ACHN (cell line): ENCODE results near the gene GNAI2.
A peak's percentile ranks its signal among the peaks of the same experiment; 100 is the strongest.

ENCODE experiments used
- DNase-seq: peaks from one replicate; pipeline ENCODE4 v3.0.0-alpha.2; 2015
- in situ Hi-C: cut with HindIII; loops from 2 replicates; pipeline ENCODE4 v1.10.0; 2017; ENCODE audit warnings: low sequenced_read_pairs, low pct_ligation_motif_present, low pct_unique_long_range_greater_than_20kb

Gene GNAI2

DNA sequence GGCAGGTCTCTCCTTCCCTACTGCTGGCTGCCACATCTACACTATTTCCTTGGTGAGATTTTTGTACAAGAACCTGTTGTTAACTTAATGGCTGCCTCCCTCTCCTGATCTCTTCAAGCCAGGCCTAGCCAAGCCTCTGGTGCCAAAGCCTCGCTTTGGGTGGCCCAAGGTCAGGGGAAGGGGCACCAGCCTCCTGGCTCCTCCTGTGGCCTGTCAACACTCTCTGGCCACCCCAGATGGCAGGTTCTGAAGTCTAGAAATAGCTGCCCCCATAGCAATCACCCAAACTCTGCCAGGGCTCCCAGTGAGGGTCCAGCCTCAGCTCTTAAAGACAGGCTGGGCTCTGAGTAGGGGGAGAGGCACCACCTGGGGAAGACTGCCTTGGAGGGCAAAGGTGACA is 51.3 kb downstream of the GNAI2 start:
- DNase-seq: no peak
- in situ Hi-C loops: no loop called here

DNA sequence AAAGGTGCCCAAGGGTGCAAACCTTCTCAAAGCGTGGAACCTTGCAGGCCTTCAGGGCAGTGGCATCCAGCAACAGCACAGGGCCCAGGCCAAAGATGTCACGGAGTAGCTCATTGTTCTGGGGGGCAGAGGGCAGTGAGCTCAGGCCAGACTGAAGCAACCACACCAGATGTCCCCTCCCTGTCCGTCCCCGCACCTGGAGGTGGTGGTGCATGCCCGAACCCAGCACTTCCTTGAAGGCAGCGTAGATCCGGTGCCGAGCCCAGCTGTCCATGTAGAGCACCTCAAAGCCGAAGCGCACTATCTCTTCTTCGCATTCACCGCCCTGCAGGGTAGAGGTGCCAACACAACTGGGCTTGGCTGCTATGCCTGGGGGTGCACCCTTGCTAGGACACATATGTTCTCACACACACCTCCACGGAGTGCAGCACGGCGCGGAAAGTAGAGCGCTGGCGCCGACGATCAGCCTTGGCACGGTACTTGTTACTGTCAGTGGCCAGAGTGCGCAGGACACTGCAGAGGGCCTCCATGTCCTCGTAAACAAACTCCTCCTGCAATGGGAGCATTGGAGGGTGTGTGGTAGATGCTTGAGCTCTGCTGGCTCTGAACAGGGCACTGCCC is 52.5 kb downstream of the GNAI2 start:
- DNase-seq: no peak
- in situ Hi-C loops: no loop called here

DNA sequence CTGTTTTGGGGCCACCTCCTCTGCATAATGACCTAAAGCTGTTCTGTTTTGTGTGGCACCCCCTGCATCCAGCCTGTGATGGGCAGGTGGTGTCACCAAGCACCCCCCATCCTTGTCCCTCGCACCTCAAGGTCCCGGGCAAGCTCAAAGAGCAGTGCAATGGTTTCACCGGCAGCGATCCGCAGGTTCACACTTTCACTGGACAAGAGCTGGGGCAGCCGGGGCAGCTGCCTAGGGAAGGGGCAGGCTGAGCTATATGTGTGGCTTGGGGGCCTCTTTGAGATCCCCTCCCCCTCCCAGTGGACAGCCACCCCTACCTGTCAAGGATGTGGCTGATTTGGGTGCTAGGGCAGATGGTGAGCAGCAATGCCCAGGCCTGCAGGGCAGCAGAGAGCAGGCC is 53.1 kb downstream of the GNAI2 start:
- in situ Hi-C loops: no loop called here
- DNase-seq: no peak

DNA sequence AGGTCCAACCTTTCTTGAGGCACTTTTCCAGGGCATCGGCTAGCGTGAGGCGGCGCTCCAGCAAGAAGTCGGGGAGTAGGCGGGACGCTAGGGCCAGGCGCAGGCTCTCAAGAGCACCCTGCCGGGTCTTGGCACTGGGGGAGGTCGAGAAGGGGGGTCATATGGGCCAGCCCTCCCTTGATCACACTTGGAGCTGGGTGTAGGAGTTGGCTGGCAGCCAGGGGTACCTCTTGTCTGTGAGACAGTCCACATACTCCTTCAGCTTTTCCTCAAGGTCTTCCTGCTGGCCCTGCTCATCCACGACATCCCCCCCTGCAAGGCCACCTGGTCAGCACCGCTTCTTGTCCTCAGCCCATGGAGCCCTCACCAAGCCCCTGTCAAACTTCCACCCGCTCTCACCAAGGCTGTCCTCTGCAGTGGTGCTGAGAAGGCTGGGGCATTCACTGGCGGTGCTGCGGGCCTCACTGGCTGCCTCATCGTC is 54.2 kb downstream of the GNAI2 start:
- no peak for DNase-seq
- in situ Hi-C loops: no loop called here

DNA sequence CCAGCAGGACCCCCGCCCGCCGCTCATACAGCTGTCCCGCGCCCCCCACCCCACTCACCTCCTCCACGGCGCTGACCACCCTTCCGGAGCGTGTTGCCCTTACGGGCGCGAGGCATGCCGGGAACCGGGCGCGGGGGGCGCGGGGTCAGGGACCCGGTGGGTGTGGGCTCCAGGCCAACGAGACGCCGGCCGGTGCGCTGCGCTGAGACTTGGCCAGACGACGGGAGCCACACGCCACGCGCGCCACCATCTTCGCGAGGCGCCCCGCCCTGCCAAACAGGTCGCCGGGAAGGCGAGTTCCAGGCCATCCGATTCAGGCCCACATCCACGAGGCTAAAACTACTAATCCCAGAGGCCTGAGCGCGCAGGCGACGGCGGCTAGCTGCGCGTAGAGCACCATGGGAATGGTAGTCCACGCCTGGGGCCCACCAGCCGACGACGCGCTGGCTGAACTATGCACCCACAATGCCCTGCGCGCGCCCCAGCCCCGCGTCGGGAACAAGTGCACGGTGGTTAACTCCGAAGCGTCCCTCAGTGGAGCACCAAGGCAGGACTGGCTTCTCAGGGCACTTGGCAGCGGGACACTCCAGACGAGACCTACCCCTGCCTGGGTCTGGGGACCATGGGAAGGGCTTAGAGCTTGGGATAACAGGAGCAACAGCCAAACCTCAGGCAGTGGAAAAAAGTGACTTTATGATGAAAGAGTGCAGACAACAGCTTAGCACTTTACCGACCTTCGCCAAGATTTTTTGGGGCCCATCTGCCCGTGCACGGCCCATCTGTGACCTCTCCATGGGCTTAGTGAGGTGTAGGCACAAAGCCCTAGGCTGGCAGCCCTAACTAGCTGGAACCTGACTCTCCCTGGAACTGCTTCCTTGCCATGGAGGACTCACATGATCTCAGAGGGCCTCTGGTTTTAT is 56.4 kb downstream of the GNAI2 start, which contains the start of gene IFRD2:
IFRD2 (minus strand) TSS at position 271 of the 920 bp plus-strand sequence; CDS start at position 116, 155 bp downstream.
- DNase-seq: peak; percentile 95
- in situ Hi-C loops: no loop called here

DNA sequence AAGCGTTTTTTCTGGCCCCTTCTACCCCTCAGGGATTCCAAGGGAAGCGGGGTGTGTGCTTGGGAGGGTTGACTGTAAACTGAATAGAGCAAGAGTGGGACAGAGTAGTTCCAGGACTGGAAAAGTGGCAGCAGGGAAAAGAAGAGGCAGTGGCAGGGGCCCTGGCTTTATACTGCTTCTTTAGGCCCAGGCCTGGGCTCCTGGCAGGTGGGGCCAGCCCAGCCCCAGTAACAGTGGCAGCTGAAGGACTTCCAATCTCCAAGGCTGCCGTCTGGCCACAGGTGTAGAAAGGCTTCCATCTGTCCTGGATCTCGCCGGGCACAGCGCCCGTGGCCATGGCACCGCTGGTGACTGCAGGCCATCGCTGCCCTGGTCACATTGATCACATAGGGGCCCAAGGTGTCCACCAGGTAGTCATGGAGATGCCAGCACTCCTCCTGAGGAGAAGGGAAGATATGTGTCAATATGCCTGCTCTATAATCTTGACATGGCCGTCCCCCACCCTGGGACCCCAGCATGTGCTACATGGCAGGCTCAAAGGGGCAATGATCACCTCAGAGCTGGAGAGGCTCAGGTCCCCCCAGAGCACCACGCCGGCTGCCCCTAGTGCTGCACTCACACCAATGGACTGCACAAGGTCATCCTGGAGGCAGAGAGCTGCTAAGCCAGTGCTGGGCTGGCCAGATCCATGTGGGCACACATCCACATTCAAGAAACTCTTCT is 57.2 kb downstream of the GNAI2 start:
- in situ Hi-C loops: no loop called here
- no peak for DNase-seq

DNA sequence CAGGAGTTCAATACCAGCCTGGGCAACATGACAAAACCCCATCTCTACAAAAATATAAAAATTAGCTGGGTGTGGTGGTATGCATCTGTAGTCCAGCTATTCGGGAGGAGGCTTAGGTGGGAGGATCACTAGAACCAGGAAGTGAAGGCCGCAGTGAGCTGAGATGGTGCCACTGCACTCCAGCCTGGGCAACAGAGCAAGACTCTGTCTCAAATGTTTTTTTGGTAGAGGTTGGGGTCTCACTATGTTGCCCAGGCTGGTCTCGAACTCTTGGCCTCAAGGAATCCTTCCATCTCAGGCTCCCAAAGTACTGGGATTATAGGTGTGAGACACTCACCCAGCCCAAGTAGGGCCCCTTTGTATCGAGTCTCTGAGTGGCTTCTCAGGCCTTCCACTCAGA is 58.1 kb downstream of the GNAI2 start:
- DNase-seq: no peak
- in situ Hi-C loops: no loop called here

DNA sequence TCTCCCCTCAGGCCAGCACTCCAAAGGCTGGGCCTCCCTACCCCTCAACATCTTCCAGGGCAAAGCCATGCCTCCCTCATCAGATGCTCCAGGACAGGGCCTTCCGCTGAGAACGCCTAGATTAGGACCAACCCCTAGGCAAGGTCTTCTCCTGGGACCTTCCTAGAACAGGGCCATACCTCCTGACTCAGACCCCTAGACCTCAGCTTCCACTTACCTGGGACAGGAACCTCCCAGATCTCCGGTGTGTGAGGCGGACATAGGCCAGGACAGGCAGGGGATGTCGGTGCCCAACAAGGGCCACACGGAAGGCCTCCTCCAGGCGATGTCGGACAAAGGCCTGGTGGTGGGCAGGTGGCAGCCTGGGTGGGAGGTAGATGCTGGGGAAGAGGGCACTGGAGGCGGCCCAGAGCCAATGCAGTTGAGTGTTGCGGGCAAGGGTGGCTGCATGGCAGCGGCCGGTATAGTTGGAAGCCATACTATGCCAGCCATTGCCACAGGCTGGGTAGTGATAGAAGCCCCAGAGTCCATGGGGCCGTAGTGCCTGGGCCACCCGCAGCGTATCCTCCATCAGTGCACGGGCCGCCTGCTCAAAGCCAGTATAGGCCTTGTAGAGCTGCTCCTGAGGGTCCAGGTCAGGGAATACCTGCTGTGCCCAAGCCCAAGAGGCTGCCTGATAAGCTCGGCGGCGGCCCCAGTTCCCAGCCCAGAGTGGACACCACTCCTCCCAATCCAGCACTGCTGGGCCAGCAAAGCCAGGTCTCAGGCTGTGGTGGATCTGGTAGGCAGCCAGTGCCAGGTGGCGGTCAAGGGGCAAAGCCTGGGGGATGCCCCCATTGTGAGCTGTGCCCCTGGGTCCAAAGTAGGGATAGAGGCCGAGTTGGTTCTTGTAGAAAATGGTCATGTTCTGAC is 58.7 kb downstream of the GNAI2 start:
- in situ Hi-C loops: no loop called here
- no peak for DNase-seq

DNA sequence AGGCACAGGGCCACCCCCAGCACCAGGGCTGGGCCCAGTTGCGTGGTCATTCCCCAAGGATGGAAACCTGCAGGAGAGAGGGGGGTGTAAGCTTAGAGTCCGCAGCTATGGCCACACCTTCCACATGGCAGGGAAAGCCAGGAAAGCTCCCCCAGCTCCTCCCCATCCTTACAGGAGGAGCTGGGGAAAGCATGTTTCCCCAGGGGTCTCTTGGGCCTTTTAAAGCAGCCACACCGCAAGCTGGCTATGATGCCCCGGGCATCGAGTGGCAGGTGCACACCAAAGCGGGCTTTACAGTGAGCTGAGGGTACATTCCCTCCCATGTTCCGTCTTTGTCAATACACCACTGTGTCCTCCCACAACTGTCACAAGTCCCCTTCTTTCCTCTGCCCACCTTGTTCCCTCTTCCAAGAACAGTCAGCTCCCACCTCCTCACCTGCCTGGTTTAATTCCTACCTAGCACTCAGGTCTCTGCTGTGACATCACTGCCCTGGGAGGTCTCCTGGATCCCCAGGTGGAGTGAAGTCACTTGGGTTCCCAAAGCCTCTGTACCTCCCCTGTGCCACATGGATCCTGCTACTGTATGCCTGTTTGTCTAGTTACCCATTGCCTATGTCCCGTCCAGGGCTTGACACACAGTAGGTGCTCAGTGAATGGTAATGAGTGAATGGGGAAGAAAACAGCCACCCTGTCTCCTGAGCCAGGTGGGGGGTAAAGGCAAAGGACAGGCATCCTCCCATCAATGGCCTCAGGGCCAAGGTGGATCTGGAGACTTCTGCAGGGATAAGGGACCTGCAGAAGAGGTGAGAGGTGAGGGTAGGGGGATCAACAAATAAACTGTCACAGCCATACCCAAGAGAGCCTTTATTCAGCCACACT is 59.8 kb downstream of the GNAI2 start:
- DNase-seq: no peak

DNA sequence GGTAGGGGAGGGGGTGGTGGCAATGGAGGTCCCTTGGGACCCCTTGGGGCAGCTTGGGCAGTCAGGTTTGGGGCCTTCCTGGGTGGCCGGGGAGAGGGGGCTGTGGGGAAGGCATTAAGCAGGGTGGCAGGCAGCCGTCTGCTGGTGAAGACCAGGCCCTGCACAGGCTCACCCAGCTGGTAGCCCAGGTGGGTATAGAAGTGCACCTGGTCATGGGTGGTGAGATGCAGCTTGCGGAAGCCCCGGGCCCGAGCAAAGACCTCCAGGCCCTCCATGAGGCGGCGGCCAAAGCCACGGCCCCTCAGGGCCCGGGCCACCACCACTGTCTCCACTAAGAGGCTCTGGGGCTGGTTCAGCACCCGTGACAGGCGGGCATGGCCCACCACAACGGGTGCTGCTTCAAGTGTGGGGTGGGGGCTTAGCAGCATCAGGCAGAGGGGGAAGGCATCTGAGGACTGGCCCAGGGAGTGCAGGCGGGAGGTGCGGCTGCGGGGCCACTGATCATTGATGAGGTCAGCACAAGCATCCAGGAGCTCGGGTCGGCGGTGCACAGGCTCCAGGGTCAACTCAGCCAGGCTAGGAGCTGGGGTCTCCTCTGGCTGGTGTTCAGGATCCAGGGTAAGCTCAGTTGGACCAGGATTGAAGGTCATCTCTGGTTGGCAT is 60.8 kb downstream of the GNAI2 start:
- in situ Hi-C loops: no loop called here
- no peak for DNase-seq

More for the DNA sequence above, 59.8 kb downstream of the GNAI2 start:
- in situ Hi-C loops: no loop called here

DNA sequence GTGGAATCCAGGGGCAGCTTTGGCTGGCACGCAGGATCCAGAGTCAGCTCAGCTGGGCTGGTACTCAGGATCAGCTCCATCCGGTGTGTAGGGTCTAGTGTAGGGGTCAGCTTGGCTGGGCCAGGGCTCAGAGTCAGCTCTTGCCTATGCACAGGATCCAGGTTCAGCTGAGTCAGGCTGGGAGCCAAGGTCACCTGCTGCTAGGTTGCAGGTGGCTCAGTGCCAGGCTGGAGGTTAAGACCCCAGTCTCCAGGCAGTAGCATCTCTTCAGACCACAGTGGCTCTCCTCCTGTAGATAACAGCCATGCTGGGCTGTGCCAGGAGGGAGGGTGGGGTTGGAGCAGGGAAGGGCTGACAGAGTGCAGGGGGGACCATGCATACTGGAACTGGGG is 61.4 kb downstream of the GNAI2 start:
- in situ Hi-C loops: no loop called here

DNA sequence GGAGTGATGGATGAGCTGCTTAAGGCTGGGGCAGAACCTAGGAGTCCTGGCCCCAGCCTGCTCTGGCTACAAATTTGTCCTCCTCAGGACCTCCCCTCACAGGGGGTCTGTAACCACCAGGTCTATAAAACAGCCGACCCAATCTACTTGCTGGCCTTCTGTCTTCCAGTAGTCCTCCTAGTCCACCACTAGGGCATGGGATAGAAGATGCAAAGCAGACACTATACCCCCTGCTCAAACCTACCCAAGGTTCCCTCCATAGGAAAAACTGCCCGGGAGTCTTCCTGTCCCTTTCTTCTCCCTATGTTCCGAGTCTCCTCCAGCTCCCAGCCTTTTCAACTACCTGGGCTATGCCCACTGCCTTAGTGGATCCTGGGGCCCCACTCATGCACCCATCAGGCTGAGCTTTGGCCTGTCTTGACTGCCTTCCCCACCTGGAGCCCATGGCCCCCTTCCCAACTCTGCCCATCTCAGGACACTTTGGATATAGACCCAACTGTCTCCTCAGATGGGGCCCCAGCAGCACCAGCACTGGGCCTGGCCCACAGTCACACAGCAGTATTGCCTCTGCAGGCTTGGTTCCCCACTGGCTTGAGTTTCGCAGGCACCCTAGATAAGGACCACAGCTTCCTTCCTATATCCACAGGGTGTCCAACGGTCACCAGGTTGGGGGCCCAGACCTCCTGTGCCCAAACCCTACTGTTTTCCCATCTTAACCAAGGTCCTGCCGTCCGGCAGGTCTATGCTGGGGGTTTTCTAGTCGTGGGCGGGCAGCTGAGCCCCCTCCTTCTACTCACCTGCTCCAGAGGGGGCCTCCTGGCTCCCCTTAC is 62.1 kb downstream of the GNAI2 start:
- in situ Hi-C loops: no loop called here
- DNase-seq: no peak

More for the DNA sequence above, 61.4 kb downstream of the GNAI2 start:
- DNase-seq: no peak

DNA sequence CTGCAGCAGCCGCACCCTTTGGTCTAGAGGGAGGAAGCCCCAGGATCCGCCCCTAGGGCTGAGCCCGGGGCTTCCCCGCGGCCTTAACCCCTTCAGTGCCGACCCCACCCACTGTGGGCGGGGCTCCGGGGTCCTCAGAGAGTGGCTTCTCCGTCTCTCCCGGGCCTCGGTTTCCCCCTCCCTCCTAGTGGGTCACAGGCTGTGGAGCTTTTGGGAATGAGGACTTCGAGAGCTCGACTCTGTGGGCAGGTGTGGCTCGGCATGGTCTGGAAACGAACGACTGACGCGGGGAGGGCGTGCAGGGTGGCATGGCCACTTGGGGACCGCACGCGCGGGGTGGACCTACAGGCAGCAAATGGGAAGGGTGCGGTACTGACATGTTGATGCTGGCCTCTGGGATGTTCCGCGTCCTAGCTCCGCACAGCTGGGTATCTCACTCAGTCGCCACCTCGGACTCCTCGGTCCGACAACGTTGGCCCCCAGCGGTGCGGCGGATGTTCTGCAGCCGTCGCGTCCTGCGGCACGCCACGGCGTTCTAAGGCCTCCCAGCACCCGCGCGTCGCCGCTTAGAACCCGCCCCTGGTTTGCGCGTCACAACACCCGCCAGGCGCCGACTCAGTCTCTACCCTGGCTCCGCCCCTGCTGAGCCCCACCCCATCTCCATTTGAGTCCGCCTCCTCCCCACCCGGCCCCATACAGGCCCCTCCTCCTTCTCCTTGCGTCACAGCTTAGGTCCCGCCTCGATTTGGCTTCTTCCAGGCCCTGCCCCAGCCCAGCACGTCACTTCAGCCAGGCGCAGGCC is 63.0 kb downstream of the GNAI2 start, which contains the start of the genes HYAL3 and NAA80:
HYAL3 (minus strand) TSS at position 570 of the 802 bp plus-strand sequence. CDS start 3,803 bp downstream, outside the sequence.
NAA80 (minus strand) TSS at position 570 of the 802 bp plus-strand sequence. CDS start 1,942 bp downstream, outside the sequence.
- DNase-seq: peak; percentile 97

DNA sequence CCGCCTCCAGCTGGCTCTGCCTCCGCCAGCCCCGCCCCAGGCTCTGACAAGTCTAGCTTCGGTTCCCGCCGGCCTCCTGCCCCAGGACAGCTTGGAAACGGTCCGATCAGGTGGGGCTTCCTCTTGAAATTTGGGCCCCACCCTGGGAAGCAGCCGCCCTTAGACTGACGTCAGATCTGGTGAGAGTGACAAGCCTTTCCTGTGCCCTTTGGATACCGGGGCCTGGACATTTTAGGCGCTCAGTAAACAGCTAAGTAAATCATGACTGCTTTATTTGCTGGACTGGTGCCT is 63.6 kb downstream of the GNAI2 start:
- DNase-seq: no peak
- in situ Hi-C loops: no loop called here

More for the DNA sequence above, 63.0 kb downstream of the GNAI2 start, which contains the start of the genes HYAL3 and NAA80:
- in situ Hi-C loops: no loop called here
